IPS-NIHi7 (cell line): ENCODE measurements around the gene CBY1.

Source experiments
- DNase-seq: peaks from one replicate; pipeline ENCODE4 v3.0.0; 2012; ENCODE audit warnings: mixed read lengths; ENCODE audit errors: extremely low spot score

CBY1 gene

GRCh38 chr22:38721551-38721950 lies 65.1 kb downstream of the CBY1 start:
- no peak for DNase-seq
